Measurements from ENCODE around the gene ASCC3. TPM values are rescaled to one million over a fixed set of nuclear protein-coding genes. Genes with fewer than 3 reads are reported as not detected.

The ASCC3 gene
- total and polyA plus RNA-seq, 2 donors (not counting 3 experiments of a cell fraction or from before 2014, with no cell fraction given), result 15.7 to 57.2 TPM

DNA sequence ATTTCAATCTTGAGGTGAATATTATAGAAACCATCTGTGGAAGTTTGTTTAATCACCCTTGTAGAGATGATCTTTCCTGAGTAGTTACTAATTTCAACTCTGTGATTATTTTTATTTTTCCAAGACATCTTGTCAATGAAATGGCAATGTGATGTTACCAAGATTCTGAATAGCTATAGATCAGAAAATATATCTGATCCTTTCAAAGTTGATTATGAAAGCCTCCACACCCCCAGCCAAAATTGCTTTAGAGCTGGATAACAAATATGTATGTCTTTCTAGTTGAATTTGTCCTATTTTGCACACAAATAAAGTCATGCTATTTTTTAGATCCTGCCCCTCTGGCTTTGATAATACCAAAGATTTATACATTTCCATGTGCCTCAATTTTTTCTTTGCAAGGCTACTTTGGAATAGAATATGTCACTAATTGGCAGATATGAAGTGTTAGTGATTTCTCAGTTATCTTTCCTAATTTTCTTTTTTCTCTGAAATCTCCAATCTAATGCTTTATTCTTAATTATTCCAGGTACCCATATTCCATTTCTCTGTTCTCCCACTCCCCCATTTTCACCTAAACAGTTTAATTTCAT, 421.4 kb downstream of the ASCC3 start:
- DNase-seq (ENCODE audit: low read depth, low spot score) (no peak), FAIRE-seq (no peak)
- no peak overlapping the region for H3K4me3 ChIP-seq (replicated peaks in 1 of 3; ENCODE audit: insufficient read depth in 1 of 3, low read depth in 1 of 3, low read length in 3 of 3)
- H2AFZ ChIP-seq (ENCODE audit: low read depth, low read length), result no peak overlapping the region
- no peaks in the 10 kb centered on the region for H3K9me3 ChIP-seq (replicated peaks; ENCODE audit: control insufficient read depth, insufficient read depth, low read length)
- H3K79me2 ChIP-seq (ENCODE audit: control insufficient read depth, insufficient read depth, low read length), result no peaks in the 10 kb centered on the region
- no peaks in the 10 kb centered on the region for H3K36me3 ChIP-seq (ENCODE audit: control insufficient read depth in 2 of 2, extremely low read depth in 1 of 2, insufficient read depth in 2 of 2, low read length in 2 of 2)
- intact Hi-C loops (cut with micrococcal nuclease), result loop anchor here (2.0 to 10.0 kb wide), 7 partner anchors 107 to 855 kb away; partner anchors contain the start of gene PRDM13
- BruUV-seq (replicated peaks), result no TSS peak
- H3K9me1 ChIP-seq (replicated peaks; ENCODE audit: control insufficient read depth, extremely low read depth, insufficient read depth, low read length), result no peaks in the 10 kb centered on the region
- dilution Hi-C loops (cut with MboI; ENCODE audit: extremely low pct_ligation_motif_present, low sequenced_read_pairs), result loop anchor here (25.0 kb wide), 1 partner anchor 347 kb away; no protein-coding TSS in a partner anchor
- peaks cover 18% of the 10 kb centered on the region for H3K4me1 ChIP-seq (ENCODE audit: control insufficient read depth, extremely low read depth, insufficient read depth, low read length)
- CTCF ChIA-PET, result interaction anchor here (1.1 to 4.8 kb wide), 17 partner anchors 8 to 348 kb away, joined by 4 to 72 read pairs (median 10); no protein-coding TSS in a partner anchor
- H3K27ac ChIP-seq (ENCODE audit: insufficient read depth, low read depth, low read length), result no peak overlapping the region
- H4K20me1 ChIP-seq (replicated peaks; ENCODE audit: control insufficient read depth, extremely low read depth, insufficient read depth, low read length), result no peaks in the 10 kb centered on the region
- peaks cover 84 to 100% of the 10 kb centered on the region in 2 experiments for H3K27me3 ChIP-seq (ENCODE audit: control insufficient read depth in 2 of 2, insufficient read depth in 2 of 2, low read length in 2 of 2)
- POLR2A ChIA-PET, result interaction anchor here (1.4 kb wide), 1 partner anchor 159 kb away, joined by 3 read pairs; no protein-coding TSS in a partner anchor
- no peak for TF ChIP-seq EZH2 (IDR thresholded peaks at IDR 0.05; ENCODE audit: borderline replicate concordance, low read depth, low read length, severe bottlenecking)
- TF ChIP-seq, protein P1, sequence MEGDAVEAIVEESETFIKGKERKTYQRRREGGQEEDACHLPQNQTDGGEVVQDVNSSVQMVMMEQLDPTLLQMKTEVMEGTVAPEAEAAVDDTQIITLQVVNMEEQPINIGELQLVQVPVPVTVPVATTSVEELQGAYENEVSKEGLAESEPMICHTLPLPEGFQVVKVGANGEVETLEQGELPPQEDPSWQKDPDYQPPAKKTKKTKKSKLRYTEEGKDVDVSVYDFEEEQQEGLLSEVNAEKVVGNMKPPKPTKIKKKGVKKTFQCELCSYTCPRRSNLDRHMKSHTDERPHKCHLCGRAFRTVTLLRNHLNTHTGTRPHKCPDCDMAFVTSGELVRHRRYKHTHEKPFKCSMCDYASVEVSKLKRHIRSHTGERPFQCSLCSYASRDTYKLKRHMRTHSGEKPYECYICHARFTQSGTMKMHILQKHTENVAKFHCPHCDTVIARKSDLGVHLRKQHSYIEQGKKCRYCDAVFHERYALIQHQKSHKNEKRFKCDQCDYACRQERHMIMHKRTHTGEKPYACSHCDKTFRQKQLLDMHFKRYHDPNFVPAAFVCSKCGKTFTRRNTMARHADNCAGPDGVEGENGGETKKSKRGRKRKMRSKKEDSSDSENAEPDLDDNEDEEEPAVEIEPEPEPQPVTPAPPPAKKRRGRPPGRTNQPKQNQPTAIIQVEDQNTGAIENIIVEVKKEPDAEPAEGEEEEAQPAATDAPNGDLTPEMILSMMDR (IDR thresholded peaks at IDR 0.05; ENCODE audit: extremely low read depth in 1 of 2, insufficient read depth in 1 of 2, low read depth in 1 of 2, low read length in 2 of 2), result no peak
- no peak for TF ChIP-seq POLR2A (IDR thresholded peaks at IDR 0.05; ENCODE audit: low read depth, low read length)
- no peak for TF ChIP-seq MYC (IDR thresholded peaks at IDR 0.05; ENCODE audit: low read depth, low read length)
- TF ChIP-seq JUN (IDR thresholded peaks at IDR 0.05; ENCODE audit: borderline replicate concordance, insufficient read depth, insufficient read length, low read depth), result no peak
- no peak for TF ChIP-seq FOS (IDR thresholded peaks at IDR 0.05; ENCODE audit: borderline replicate concordance, insufficient read depth, low read length)
- TF ChIP-seq, protein P2, sequence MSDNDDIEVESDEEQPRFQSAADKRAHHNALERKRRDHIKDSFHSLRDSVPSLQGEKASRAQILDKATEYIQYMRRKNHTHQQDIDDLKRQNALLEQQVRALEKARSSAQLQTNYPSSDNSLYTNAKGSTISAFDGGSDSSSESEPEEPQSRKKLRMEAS (IDR thresholded peaks at IDR 0.05; ENCODE audit: insufficient read depth, insufficient read length), result no peak
- no peak overlapping the region for H3K9ac ChIP-seq (replicated peaks; ENCODE audit: extremely low read depth, insufficient read depth, low read length)
- H3K4me2 ChIP-seq (ENCODE audit: insufficient read depth, low read length), result no peak overlapping the region
